ENCODE measurements around the gene MPP2.

DNA sequence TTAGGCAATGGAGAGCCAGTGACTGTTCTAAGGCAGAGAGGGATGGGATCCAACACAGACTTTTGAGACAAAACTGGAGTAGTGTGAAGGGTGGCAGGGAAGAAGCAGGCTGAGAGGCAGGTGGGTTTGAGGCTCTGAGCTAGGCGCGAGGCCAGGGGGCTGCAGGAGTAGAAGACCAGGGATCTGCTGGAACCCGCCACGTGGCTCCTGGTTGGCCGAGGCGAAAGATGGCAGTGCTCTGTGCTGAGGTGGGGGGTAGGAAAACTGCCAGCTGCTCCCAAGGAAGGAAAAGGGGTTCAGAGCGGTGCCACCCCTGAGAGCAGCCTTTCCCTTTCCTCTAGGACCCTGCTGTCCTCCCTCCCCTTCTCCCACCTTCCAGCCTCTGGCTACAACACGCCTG is 54.8 kb downstream of the MPP2 start:
- TF ChIP-seq CTCF (conservative IDR thresholded peaks at IDR 0.05; ENCODE audit: low read length) (no peak), EZH2phosphoT487 (IDR thresholded peaks at IDR 0.05; ENCODE audit: borderline replicate concordance) (no peak)

All from Loucy (cell line).